Choroid plexus epithelial cell (primary cell): ENCODE measurements around the gene GALNS.

Experiments
- DNase-seq: peaks from one replicate; pipeline ENCODE4 v3.0.0-alpha.2; 2010; ENCODE audit warnings: low read depth
- H3K4me3 ChIP-seq: 2 replicates; pipeline ENCODE4 v1.5.1; 2011; ENCODE audit warnings: low read depth, mild to moderate bottlenecking, control low read depth, low read length, moderate library complexity
- CTCF ChIP-seq: conservative IDR thresholded peaks from 2 replicates; pipeline ENCODE4 v1.5.1; 2011; ENCODE audit warnings: low read depth, mild to moderate bottlenecking, control low read depth, inconsistent platforms, low read length, moderate library complexity

The GALNS gene

GRCh38 chr16:88800277-88800592 lies 56.5 kb downstream of the GALNS start:
- H3K4me3 ChIP-seq: no peak overlapping the region
- DNase-seq: no peak
- no peak for TF ChIP-seq CTCF

- no peak overlapping the region for H3K4me3 ChIP-seq
- TF ChIP-seq CTCF: no peak
- DNase-seq: no peak
Measured at GRCh38 chr16:88799569-88800276, 57.0 kb downstream of the GALNS start.

DNA sequence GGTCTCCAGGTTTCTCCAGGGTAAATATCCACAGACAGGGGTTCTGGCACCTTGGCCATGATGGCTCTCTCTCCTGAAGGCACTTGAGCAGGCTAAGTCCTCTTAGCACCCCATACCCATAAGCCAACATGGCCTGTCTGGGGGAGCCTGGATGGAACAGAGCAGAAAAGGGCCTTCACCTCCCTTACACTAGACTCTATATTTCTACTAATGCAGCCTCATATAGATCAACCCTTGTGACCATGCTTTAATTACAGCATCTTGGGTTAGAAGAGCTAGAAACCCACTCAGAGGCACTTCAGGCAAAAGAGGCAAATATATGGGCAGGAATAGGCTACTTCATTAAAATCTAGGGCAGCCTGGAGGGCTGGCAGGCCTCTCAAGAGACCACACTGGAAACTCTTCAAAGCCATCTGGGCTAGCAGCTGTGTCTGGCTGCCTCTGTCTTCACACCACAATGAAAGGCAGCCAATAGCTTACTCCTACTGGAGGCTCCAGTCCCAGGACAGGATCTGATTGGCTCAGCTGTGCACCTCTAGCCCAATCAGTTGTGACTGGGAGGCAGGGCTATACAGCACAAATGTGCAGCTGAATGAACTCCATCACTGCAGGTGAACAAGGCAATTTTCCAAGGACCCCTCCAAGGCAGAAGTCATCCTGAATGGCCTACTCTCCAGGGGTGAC lies 57.8 kb downstream of the GALNS start:
- DNase-seq: no peak

DNA sequence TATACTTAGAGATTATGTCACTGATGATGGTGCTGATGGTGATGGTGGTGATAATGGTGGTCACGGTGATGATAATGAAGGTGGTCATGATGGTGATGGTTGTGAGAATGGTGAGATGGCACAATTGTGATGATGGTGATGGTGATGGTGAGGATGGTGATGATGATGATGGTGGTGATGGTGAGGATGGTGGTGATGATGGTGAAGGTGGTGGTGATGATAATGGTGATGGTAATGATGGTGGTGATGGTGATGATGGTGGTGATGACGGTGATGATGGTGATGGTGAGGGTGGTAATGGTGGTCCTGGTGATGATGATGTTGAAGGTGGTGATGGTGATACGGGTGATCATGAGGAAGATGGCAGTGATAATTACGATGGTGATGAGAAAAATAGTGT lies 58.7 kb downstream of the GALNS start:
- no peak for DNase-seq
- no peak overlapping the region for H3K4me3 ChIP-seq
- no peak for TF ChIP-seq CTCF

More for the DNA sequence above, 57.8 kb downstream of the GALNS start:
- no peak for TF ChIP-seq CTCF
- H3K4me3 ChIP-seq: no peak overlapping the region

GRCh38 chr16:88796278-88796677 lies 60.5 kb downstream of the GALNS start:
- DNase-seq: no peak
- no peak overlapping the region for H3K4me3 ChIP-seq
- no peak for TF ChIP-seq CTCF

DNA sequence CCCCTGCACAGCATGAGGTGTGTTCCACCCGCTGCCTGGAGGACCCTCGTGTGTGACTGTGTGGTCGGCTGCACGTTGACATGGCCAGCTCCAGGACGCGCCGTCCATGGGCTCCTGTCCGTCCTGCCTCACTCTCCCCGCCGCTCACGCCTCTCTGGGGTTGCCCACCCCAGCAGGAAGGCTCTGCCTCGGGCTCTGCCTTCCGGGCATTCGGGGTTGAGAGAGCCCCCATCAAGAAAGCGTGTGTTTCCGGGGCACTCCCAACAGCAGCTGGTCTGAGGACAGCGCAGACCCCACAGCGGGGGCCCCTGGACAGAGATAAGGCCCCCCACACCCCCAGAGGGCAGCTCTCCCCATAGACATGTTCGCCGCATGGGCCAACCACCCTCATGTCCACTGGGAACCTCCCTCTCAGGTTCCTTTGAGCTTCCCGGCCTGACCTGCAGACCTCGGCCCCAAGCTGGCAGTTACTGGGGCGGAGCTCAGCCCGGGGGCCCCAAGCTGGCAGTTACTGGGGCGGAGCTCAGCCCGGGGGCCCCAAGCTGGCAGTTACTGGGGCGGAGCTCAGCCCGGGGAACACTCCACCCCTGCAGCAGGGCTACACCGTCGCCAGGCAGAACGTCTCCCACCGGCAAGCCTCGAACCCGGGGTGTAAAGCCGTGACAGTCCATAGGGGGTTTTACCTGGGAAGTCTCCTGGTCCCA lies 63.3 kb downstream of the GALNS start:
- H3K4me3 ChIP-seq: no peak overlapping the region
- no peak for TF ChIP-seq CTCF
- no peak for DNase-seq
